Stimulated activated CD8-positive, alpha-beta memory T cell treated with anti-CD3 and anti-CD28 coated beads, Interleukin-7, amount 100 ng/mL, for 24 hours (primary cell): ENCODE measurements around the gene TEKTIP1.

Source experiments
- DNase-seq: peaks from one replicate; pipeline ENCODE4 v3.0.0-alpha.2; 2020; ENCODE audit warnings: low read depth

Gene TEKTIP1

GRCh38 chr19:3585301-3586126 is 46.5 kb downstream of the TEKTIP1 start, which contains the start of gene GIPC3:
GIPC3 (plus strand) TSS chr19:3585478; CDS start chr19:3585598, 120 bp downstream.
- DNase-seq, result no peak

GRCh38 chr19:3586127-3586626 is 47.2 kb downstream of the TEKTIP1 start:
- no peak for DNase-seq

GRCh38 chr19:3586707-3587346 is 47.9 kb downstream of the TEKTIP1 start:
- no peak for DNase-seq

GRCh38 chr19:3589439-3589838 is 50.5 kb downstream of the TEKTIP1 start:
- no peak for DNase-seq

- DNase-seq, result no peak
Measured at GRCh38 chr19:3589949-3590348, 51.0 kb downstream of the TEKTIP1 start.

GRCh38 chr19:3590991-3591659 is 52.2 kb downstream of the TEKTIP1 start:
- no peak for DNase-seq

- no peak for DNase-seq
Measured at GRCh38 chr19:3591876-3592613, 53.1 kb downstream of the TEKTIP1 start.

GRCh38 chr19:3593156-3593555 is 54.2 kb downstream of the TEKTIP1 start:
- DNase-seq, result no peak
